Activated effector memory CD4-positive, alpha-beta T cell treated with anti-CD3 and anti-CD28 coated beads, Interleukin-2, amount 50 U/mL, for 16 hours (primary cell): ENCODE results near the gene DNASE1L1.
A peak's percentile ranks its signal among the peaks of the same experiment; 100 is the strongest.

ENCODE experiments used
- DNase-seq: peaks from one replicate; pipeline ENCODE4 v3.0.0-alpha.2; 2020

The DNASE1L1 gene, protein sequence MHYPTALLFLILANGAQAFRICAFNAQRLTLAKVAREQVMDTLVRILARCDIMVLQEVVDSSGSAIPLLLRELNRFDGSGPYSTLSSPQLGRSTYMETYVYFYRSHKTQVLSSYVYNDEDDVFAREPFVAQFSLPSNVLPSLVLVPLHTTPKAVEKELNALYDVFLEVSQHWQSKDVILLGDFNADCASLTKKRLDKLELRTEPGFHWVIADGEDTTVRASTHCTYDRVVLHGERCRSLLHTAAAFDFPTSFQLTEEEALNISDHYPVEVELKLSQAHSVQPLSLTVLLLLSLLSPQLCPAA

GRCh38 chrX:154409222-154409871 lies at the start of gene DNASE1L1:
DNASE1L1 (minus strand) TSS chrX:154409254; CDS start chrX:154405568, 3,686 bp downstream.
- DNase-seq = no peak

GRCh38 chrX:154458116-154458953 lies 49.3 kb upstream of the DNASE1L1 start, which contains the start of gene PLXNA3:
PLXNA3 (plus strand) TSS chrX:154458281; CDS start chrX:154460184, 1,903 bp downstream.
- peak; percentile 88 for DNase-seq

DNA sequence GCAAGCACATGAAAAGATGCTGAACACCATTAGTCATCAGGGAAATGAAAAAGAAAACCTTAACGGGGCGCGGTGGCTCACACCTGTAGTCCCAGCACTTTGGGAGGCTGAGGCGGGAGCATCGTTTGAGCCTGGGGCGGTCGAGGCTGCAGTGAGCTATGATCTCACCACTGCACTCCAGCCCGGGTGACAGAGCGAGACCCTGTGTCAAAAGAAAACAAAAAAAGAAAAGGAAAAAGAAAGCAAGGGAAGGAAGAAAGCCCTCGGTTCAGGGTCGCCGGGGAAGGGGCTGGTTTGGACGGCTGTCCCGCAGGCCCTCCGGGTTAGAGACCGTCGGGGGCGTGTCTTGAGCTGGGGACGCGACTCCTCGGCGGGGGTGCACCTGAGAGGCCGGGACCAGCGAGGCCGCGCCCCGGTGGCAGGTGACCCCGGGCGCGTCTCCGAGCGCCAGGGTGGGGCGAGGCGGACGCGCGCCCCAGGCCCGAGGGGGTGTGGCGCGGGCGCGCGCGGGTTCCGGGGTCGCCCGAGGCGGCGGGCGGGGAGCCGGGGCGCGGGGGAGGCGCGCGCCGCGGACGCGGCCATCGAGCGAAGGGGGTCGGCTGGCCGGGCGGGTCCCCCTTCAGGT lies 48.5 kb upstream of the DNASE1L1 start:
- peak; percentile 85 for DNase-seq

GRCh38 chrX:154452823-154453222 lies 43.8 kb upstream of the DNASE1L1 start:
- DNase-seq = no peak

DNA sequence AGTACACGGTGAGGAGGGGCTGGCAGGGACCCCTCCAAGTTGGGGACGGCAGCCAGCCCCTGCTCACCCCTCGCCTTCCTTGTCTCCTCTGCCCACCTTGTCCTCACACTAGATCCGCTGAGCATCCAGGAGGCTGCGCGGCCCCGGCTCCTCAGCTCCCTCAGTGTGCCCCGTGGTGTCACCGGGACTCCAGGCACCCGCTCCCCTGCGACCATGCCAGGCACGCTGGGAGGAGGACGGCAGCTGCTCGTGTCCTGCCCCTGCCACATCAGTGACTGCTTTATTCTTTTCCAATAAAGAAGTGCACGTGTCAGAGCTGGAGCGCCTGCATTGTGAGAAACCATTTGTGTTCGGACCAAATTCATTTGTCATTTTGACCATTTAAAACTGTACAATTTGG lies 41.3 kb upstream of the DNASE1L1 start:
- DNase-seq = no peak

- DNase-seq = no peak
Observed at GRCh38 chrX:154449618-154450017, 40.6 kb upstream of the DNASE1L1 start.

DNA sequence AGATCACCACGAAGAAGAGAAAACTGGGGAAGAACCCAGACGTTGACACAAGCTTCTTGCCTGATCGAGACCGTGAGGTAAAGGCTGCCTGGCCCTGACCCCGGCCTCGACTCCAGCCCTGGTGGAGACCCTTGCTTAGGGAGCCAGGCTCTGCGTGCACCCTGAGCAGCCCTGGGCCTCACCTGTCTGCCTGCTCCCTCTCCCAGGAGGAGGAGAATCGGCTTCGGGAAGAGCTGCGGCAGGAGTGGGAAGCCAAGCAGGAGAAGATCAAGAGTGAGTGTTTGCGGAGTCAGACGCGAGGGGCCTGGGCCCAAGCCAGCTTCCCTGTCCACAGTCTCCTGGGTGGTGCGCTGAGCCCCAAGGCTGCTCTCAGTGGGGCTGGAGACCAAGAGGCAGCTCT lies 39.4 kb upstream of the DNASE1L1 start:
- DNase-seq = no peak

GRCh38 chrX:154446430-154446829 lies 37.4 kb upstream of the DNASE1L1 start:
- DNase-seq = no peak

GRCh38 chrX:154445776-154446175 lies 36.7 kb upstream of the DNASE1L1 start:
- no peak for DNase-seq

DNA sequence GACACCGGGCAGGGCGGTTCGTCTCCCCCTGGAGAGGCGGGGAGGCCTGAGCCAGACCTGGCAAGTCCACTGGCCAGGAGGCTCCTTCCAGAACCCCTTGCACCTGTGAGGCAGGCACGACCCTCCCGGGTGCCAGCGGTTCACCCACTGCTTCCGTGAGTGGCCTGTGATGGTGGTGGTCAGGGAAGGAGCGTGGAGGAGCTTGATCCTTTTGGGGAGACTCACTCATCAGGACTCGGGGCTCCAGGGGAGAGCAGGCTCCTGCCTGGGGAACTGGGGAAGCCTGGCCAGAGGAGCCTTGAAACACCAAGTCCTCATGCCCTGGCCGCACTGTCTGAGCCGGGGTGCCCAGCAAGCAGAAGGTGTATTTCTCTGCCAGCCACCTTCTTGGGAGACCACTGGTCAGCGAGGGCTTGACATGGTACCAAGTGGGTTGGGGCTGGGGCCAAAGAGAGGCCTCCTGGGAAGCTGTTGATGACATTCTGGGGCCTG lies 35.7 kb upstream of the DNASE1L1 start:
- DNase-seq = no peak

- peak; percentile 90 for DNase-seq
Observed at GRCh38 chrX:154443992-154444754, 35.1 kb upstream of the DNASE1L1 start, which contains the start of gene FAM50A. FAM50A (plus strand) TSS chrX:154444141; CDS start chrX:154444236, 95 bp downstream.

DNA sequence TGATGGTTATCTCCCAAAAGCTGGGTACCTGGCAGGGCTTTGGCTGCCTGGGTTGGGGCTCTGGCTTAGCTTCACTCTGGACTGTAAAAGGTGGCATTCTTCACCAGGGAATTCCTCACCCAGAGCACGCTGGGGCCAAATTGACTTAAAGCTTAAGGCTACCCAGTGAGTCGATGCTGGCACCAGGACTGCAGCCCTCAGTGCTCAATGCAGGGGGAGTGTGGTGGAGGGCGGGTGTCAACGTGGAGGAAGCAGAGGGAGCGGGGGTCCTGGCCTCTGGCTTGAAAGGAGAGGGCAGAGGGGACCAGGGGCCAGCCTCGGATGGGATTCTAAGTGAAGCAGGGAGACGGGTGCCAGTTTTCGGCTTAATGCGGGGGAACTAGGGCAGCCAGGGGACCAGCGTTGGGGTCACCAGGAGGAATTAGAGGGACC lies 34.4 kb upstream of the DNASE1L1 start:
- DNase-seq = no peak

GRCh38 chrX:154441984-154442707 lies 33.1 kb upstream of the DNASE1L1 start:
- DNase-seq = no peak

DNA sequence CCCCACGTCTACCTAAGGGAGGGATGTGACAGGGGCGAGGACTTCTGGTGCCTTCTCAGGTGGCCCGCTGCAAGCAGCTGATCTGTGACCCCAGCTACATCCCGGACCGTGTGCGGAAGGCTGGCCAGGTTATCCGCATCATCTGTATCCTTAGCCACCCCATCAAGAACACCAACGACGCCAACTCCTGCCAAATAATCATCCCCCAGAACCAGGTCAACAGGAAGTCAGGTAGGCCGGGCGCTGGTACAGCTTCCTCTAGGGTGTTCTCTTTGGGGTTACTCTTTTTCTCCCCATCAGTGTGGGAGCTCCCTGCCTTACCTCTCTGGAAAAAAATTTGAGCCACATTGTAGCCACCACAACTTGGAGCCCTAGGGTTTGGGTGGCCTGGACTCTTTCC lies 32.5 kb upstream of the DNASE1L1 start:
- no peak for DNase-seq

GRCh38 chrX:154440623-154441357 lies 31.7 kb upstream of the DNASE1L1 start:
- no peak for DNase-seq

DNA sequence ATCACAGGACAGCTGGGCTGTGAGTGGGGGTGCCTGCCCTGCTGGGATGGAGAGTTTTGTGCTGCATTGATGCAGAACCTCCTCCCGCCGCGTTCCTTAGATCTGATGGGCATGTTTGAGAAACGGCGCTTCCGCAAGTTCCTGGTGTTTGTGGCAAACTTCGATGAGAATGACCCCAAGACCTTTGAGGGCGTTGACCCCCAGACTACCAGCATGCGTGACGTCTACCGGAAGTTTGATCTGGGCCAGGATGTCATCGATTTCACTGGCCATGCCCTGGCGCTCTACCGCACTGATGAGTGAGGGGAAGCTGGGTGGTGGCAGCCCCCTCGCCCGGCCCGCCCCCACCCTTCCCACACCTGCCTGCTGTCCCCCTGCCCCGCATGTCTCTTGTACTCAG lies 30.8 kb upstream of the DNASE1L1 start:
- DNase-seq = no peak

DNA sequence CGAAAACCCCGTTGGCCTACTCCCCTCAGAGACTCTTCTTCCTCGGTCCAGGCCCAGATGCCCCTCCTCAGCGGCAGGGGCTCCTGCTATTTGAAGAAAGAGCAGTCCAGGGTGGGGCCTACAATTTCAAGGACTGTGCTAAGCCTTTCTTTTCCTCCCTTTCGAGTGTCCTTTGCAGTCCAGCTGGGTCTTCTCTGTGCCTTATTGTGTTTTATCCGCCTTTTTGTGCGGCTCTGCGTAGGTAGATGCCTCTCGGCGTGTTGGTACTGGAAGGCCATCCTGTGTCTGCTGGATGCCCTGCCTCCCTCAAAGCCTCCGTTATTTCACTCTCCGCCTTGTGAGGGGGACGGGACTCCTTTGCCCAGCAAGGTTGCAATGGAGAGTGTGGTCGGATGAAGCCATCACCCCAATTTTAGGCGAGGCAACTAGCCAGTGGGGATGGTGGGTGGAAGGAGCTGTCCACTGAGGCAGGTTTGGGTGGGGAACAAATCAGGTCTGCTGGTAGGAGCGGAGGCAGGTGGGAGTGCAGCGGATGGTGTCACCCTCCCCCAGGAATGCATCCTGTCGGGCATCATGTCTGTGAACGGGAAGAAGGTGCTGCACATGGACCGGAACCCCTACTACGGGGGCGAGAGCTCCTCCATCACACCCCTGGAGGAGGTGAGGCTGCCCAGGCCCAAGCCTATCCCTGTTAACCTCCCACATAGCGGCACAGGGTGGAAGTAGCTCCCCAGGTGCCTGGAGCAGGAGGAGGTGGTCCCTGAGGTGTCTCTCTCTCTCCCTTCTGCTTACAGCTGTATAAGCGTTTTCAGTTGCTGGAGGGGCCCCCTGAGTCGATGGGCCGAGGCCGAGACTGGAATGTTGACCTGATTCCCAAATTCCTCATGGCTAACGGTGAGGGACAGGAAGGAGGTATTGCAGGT lies 29.2 kb upstream of the DNASE1L1 start:
- no peak for DNase-seq

DNA sequence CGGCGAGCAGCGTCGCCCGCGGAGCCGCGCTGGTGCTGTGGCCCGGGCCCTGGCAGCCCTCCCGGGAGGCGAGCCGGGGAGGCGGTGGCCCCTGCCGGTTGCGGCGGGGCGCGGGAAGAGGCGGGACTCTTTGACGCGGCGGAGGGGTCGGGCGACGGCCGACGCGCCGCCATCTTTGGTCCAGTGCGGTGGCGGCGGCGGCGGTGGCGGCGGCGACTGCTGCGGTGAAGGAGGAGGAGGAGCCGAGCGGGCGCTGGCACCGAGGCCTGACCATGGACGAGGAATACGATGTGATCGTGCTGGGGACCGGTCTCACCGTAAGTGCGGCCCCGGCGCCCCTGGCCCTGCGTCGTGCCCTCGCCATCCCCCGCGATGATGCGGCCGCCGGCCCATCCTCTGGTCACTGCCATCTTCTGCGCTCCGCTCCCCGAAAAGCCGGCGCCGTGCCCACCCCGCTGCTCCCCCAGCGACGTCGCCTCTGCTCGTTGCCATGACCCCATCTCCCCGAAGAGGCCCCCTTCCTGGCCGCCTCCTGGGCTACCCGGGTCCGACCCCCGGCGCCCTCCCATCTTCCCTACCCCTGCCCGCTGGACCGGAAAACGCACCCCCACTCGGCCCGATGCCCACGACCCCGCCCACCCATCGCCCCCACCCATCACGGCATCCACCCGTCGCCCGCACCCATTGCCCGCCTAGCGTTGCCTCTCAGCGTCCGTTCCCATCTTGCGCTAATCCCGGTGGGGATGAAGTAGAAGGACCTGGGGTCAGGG lies 28.1 kb upstream of the DNASE1L1 start, which contains the start of gene GDI1:
Gene GDI1 (plus strand): TSS at position 172 of the 770 bp plus-strand sequence. CDS start 101 bp downstream, at position 273.
- DNase-seq = peak; percentile 84
